ENCODE results near the gene IL17D.

GRCh38 chr13:20654156-20654555 is 49.3 kb upstream of the IL17D start:
- TF ChIP-seq CTCF (IDR thresholded peaks at IDR 0.05; ENCODE audit: borderline replicate concordance, extremely low read depth, low read length, poor library complexity, severe bottlenecking) (no peak), EZH2 (IDR thresholded peaks at IDR 0.05; ENCODE audit: borderline replicate concordance, low read depth, low read length, severe bottlenecking) (no peak)

Measured in DND-41 (cell line).